ENCODE results near the gene CAMK1D.
"Not testable (repeated sequence)": the region's sequence is repeated elsewhere in the genome, so short reads cannot be mapped to it uniquely, and the experiment has no call there.

Gene CAMK1D

DNA sequence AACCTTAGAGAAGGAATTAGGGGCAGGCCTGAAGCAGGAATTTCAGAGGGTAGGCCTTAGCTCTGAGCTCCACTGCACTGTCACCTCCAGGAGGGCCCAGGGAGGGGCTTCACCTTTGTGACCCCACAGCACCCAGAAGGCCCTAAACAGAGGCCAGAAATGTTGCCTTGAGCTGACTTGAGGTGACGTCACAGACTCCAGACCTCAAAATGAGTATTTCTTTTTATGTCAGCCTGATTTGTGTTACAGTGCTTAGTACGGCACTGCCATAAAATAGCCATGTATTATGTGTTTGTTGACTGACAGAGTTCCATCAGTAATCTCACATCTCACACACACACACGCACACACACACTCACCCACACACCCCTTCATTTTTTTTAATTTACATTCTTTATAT is 440.9 kb downstream of the CAMK1D start:
- no peak overlapping the region for H3K27ac ChIP-seq
- DNase-seq (ENCODE audit: low read depth, low spot score) = no peak

DNA sequence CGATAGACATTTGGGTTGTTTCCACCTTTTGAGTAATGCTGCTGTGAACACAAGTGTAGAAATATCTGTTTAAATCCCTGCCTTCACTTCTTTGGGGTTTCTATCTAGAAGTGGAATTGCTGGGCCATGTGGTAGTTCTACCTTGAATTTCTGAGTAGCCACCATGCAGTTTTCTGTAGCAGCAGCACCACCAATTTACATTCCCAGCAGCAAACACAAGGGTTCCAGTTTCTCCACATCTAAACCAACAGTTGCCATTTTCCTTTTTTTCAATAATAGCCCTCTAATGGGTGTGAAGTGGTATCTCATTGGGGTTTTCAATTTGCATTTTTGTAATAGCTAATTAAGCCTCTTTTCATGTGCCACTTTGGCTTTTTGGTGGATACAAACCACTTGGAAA is 442.4 kb downstream of the CAMK1D start:
- DNase-seq (ENCODE audit: low read depth, low spot score) = no peak
- H3K27ac ChIP-seq = no peak overlapping the region

DNA sequence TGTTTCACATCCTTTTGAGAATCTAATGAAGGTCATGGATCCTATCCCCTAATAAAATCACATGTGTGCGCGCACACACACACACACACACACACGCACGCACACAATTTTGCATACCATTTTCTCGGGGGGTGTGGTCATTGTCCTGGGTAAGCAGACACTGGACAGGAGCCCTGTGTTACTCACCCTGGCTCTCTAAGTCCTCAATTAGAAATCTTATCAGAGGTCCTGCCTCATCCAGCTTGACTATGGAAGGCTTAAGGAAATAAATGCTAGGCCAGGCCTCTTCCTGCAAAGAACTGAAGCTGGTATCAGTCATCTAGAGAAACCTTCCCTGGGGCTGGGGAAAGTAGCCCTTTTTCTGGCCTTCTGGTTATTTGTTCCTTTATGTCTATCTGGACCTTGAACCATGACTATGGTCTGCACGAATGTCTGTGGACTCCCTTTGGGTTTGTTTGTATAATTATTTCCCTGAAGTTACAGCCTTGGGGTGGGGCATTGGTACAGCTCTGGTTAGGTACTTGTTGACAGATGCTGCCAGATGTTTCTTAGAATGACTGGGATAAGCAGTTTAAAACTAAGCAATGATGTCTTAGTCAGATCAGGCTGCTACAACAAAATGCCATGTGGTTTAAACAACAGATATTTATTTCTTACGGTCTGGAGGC is 443.7 kb downstream of the CAMK1D start:
- no peak overlapping the region for H3K27ac ChIP-seq
- no peak for DNase-seq (ENCODE audit: low read depth, low spot score)

DNA sequence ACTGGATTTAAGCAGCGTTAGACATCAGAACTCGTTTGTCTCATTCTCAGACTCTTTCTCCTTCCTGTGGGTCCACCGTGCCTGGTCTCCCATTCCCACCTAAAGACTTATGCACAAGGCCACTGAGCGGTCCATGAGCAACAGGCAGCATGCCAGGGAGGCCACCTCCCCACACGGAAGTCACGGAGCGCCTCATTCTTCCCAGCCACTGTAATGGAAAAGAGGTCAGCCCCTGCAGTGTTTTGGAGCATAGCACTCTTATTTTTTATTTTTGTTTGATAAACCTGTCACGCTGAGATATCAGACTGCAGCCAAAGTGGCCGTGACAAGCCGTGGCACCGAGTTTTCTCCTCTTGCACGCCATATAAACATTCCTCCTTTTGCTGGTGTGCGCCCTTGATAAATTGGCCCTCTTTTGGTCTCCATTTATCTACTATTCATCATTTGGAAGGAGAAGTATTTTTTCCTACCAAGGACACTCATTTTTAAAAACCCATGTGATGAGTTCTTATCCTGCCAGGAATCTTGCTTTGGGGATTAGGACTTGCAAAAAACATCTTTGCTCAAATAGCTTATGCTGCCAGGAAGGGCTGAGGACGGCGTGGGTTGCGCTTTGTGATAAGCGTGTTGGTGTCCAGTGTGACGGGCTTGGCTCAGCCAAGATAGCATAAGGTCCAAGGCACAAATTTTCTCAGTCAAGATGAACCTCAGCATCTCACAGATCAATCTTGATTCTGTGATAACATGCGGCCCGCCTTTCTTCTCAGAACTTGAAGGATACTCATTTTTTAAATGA is 446.2 kb downstream of the CAMK1D start:
- no peak for DNase-seq (ENCODE audit: low read depth, low spot score)
- H3K27ac ChIP-seq = no peak overlapping the region

DNA sequence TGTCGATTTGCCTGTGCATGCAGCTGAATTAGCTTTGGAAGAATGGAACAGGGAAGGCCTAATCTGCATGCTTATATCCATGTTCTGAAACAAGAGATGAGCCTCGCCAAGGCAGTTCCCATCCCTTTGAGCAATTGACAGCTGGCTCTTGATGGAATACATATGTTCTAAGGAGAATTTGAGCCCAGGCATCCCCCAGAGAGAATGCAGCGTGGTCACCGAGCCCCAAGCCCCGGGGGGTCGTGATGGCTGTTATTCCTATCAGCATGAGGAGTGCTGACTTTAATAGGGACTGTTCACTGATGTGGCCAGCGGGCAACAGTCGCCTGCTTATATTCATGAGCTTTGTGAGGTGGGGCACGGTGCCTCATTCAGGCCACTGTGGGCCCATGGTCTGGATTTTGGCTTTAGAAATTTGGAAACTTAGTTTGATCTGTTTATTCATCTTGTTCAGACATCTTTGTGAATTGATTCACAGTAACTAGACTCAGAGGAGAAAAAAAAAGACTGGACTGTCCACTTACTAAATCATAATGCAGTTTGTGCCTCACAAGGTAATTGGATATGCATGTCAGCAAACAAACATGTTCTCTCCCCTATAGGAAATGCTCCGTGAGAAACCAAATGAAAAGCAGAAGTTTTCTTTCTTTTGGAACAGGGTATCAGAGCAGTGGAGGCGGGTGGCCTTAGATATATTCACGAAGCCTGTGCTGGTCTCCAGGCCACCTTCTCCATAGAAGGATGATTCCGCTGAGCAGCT is 447.2 kb downstream of the CAMK1D start:
- no peak overlapping the region for H3K27ac ChIP-seq
- DNase-seq (ENCODE audit: low read depth, low spot score) = no peak

DNA sequence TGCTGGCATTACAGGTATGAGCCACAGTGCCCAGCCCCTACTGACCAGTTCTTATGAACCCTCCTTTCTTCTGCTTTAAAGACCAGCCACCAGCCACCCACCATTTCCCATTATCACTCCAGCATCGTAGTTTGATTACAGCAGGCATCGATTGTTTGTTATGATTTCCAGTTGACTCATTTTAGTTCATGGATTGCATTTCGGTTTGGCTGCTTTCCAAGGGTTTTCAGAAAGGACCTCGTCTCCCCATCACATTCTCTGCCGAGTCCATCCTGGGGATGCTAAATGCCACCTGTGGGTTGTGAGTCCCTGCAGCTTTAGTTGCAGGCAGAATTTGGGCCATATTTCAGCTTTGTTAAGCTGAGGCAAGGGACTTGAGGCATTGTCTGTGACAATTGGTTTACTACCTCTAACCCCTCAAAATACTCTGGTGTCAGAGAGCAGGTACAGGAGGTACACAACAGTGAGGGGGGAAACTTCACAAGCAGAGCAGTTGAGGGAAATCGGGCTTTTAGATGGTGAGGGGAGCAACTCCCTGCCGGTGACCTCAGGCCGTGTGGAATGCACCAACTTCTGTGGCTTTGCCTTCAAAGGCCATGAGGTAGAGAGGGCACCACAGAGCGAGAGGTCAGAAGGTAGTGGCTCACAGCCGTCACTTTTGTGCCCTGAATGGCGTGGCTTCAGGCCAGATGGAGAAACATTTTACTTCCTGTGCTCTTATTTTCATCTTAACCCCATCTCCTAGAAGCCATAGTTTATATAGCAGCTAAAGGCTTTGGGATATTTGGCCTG is 448.3 kb downstream of the CAMK1D start:
- DNase-seq (ENCODE audit: low read depth, low spot score) = no peak
- H3K27ac ChIP-seq = no peak overlapping the region

DNA sequence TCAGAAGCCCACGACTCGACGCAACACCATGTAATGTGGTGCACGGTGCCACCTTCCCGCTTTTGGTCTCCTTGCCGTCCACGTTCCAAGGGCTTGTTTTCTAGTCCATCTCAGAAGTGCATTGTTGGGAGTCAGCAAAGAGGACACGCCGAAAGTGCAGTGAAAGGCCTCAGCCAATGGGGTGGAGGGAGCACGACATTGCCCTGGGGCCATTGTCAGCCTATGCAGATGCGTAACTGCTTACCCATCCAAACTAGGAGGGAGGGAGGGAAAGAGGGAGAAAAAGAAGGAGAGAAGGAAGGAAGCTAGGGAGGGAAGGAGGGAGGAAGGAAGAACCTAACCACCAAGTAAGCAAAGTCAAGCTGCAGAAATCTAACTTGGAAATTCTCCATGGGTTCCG is 449.8 kb downstream of the CAMK1D start:
- no peak for DNase-seq (ENCODE audit: low read depth, low spot score)
- no peak overlapping the region for H3K27ac ChIP-seq

DNA sequence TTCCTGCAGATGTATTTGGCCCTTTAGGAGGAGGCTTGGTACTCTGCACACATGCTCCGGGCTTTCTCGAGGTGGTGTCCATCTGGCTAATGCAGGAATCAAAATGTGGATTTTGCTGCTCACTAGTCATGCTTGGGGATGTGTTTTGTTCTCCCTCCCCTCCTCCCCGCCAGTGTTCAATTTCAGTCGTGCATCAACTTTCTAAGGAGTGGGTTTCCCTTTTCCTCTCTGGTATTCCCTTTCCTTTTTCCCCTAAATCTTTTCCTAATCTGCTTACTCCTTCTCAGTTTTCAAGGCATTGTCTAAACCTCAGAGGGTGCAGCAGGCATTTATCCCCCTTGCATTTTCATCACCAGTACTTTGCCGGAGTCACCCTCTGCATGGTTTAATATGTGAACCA is 450.4 kb downstream of the CAMK1D start:
- DNase-seq (ENCODE audit: low read depth, low spot score) = no peak
- H3K27ac ChIP-seq = no peak overlapping the region

DNA sequence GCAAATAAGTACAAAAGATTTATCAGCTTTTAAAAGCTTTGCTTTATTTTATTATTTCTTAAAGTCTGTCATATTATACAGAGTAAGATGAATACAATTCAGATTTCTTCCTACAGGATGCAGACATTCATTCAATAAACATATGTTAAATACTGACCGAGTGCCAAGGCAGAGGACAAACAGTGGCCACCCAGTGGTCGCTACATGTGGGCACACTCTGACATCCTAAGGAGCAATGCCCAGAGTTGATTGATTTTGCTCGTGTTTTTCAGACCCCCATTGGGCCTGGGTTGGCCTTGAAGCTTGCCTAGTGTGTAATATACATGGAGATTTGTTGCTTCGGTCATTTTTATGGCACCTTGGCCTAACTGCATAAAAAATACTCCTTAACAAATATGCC is 451.0 kb downstream of the CAMK1D start:
- no peak overlapping the region for H3K27ac ChIP-seq

DNA sequence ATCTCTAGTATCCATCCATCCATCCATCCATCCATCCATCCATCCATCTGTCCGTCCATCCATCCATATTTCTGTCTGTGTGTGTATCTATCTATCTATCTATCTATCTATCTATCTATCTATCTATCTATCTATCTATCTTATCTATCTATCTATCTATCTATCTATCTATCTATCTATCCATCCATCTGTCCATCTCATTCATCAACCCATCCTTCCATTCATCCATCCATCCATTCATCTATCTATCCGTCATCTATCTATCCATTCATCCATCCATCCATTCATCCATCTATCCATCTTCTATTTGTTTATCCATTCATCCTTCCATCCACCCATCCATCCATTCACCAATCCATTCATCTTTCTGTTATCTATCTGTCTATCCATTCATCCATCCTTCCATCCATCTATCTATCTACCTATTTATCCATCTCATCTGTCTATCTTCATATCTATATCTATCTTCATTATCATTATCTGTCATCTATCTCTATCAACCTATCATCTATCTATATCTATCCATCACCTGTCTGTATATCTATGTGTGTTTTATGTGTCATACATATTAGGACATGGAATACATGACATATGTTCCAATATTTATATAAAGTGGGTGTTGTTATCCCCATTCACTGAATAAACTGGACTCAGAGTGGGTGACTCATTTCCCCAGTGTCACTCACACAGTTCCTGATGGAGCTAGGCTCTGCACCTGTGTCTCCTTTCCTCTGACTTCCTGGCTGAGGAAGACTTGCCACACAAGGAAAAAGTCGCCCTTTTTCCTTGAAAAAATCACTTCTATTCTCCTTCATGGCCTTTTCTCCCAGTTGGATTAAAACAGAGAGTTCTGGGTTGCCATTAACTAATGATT is 452.1 kb downstream of the CAMK1D start:
- H3K27ac ChIP-seq = no peak overlapping the region
- DNase-seq (ENCODE audit: low read depth, low spot score) = no peak

More for the DNA sequence above, 451.0 kb downstream of the CAMK1D start:
- no peak for DNase-seq (ENCODE audit: low read depth, low spot score)

DNA sequence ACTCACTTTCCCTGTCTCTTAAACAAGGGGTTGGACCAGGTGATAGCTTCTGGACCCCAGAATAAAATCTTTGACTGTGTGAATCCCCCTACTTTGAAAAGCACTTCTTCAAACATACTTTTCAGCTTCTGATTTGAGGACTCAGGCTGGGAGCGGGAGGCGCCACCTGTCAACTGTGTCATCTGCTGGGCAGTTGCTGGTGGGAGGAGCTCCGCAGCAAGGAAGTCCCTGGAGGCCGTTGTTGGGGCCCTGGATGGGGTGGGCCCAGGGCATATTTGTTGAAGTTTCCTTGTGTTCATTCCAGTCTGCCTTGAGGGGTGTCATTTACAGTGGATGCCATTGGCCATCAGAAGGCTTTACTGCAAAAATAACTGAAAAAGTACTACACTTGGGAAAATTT is 454.4 kb downstream of the CAMK1D start:
- no peak overlapping the region for H3K27ac ChIP-seq
- DNase-seq (ENCODE audit: low read depth, low spot score) = no peak

DNA sequence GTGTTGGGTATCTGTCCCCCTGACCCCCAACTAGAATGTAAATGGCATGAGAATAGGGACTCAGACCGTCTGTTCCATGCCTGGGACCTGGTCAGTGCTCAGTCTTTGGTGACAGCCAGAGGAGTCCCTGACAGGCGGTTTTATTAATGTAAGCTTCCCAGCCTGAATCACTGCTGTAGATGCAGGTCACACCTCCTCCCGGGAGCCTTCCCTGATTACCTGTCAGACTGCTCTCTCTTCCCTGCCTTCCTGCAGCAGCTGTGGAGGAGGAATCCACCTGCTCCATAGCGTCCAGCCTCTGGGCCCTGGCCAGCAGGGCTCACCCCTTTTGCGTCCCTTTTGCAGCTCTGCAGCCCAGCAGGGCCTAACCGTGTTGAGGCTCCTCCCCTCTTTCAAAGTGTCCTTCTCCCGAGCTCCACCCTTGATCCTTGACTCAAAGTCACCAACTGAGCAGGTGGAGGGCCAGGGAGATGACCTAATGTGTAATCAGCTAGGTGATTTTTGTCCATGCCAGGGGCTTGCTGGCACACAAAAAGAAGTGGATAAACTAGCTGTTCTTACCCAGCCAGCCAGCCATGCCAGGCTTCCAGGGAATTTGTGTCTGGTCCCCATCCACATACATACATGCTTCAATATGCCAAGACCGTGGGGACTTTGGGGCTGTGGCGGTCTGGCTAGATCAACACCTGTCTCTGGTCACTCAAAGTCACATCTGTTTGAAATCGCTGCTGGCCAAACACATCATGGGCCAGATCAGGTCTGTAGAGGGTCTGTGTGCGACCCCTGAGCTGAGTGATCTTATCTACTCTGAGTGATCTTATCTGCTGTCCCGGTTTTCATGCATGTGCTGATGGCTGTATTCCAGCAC is 457.1 kb downstream of the CAMK1D start:
- no peak for DNase-seq (ENCODE audit: low read depth, low spot score)

DNA sequence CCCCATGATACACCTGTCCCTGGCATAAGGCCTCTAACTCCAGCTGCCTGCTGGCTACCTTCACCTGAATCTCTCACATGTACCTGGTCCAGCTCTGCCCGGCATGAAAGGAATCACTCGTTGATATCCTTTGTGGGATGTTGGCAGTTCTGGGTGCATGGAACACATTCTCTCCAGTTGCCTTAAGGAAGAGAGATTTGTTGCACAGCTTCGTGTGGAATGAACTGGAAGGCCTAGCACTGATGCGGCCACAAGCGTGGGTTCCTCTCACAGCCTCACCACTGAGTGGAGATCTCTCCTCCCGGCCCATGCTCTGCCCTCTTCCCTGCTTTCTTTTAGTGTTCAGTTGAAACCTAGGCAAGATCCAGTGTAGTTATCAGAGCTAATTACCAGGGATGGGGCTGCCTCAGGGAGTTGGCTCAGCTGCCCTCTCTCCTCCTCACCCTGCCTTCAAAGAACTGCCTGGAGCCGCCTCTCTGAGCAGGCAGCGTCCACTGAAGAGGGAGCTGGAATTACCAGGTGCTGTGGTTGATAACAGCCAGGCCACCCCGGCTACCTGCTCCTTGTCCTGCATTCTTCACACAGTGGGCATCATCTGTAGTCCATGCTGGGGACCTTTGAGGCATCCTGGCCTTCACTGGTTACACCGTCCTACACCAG is 457.9 kb downstream of the CAMK1D start:
- no peak for DNase-seq (ENCODE audit: low read depth, low spot score)
- H3K27ac ChIP-seq = no peak overlapping the region

More for the DNA sequence above, 457.1 kb downstream of the CAMK1D start:
- H3K27ac ChIP-seq = no peak overlapping the region

DNA sequence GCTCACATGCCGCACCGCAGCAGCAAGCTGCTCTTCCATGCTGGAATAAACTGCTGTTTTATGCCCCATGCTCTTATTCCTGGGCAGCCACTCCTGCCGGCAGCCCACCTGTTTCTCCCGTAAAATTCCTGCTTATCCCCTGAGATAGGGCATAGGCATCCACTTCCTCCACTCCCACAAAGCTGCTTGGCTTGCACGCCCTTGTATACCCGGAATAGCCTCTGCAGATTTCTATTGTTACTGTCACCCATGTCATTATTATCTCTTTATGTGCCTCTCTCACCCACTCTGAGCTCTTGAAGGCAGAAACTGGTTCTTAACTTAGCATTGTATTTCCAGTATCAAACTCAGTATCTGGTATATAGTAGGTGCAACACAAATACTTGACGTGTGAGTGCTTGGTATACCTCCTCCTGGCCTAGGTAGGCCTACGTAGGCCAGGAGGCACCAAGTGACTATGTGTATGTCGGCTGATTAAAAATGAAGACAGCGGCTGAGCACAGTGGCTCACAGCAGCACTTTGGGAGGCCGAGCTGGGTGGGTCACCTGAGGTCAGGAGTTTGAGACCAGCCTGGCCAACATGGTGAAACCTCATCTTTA is 458.8 kb downstream of the CAMK1D start:
- no peak overlapping the region for H3K27ac ChIP-seq
- DNase-seq (ENCODE audit: low read depth, low spot score) = no peak

DNA sequence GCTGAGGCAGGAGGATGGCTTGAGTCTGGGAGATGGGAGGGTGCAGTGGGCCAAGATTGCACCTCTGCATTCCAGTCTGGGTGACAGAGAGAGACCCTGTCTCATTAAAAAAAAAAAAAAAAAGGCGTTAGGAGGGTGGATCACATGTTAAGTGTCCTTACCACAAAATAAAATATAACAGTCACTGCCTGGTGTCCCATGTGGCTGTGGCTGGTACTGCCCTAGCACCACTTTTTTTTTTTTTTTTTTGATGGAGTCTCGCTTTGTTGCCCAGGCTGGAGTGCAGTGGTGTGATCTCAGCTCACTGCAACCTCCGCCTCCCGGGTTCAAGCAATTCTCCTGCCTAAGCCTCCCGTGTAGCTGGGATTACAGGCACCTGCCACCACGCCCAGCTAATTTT is 460.7 kb downstream of the CAMK1D start:
- not testable (repeated sequence) for H3K27ac ChIP-seq; DNase-seq (ENCODE audit: low read depth, low spot score)

DNA sequence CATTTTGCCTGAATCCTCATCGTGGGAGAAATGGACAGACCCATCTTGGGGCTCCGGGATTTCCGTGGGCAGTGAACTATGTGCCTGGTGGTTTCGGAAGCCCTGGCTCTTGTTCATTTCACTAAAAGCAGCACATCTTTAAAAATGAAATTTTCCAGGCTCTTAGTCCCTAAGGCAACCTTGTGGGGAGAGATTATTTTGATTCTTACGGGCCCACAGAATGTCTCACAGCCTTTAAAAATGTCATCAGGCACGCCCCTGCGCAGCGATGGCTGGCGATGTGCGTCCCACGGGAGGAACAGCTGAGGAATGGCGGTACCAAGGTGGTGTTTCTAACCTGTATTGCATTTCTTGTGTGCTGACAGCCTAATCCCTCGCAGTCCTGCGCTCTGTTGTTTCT is 462.5 kb downstream of the CAMK1D start:
- H3K27ac ChIP-seq = no peak overlapping the region
- no peak for DNase-seq (ENCODE audit: low read depth, low spot score)

DNA sequence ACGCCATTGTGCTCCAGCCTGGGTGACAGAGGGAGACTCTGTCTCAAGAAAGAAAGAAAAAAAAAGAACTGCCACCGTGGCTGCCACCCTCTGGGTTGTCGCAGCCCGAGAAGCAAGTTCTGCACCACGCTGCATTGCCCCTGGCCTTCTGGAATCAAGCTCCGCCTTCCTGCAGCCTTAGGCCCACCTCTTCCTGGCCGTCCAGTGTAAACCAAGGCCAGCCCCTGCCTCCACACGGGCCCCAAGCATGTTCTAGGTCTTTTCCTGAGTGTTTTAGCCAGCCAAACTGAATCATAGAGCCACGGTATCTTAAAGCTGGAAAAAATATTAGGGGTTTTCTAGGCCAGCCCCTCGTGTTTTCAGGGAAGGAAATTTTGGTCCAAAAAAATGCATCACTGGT is 463.2 kb downstream of the CAMK1D start:
- DNase-seq (ENCODE audit: low read depth, low spot score) = no peak
- no peak overlapping the region for H3K27ac ChIP-seq

DNA sequence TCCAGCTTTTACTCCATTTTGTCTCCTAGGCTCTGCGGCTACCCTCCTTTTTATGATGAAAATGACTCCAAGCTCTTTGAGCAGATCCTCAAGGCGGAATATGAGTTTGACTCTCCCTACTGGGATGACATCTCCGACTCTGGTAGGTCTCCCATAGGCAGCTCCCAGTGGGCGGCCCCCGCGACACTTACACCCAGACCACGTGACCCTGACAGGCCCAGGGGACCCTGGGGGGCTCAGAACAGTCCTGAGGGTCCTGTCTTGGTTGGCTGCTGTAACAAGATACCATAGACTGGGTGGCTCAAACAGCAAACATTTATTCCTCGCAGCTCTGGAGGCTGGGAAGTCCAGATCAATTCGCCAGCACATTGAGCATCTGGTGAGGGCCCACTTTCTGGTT is 464.8 kb downstream of the CAMK1D start:
- no peak overlapping the region for H3K27ac ChIP-seq
- DNase-seq (ENCODE audit: low read depth, low spot score) = no peak
